Left renal pelvis (tissue), 4 donors: ENCODE data around the gene SULT1A2. TPM values are rescaled to one million over a fixed set of nuclear protein-coding genes. Genes with fewer than 3 reads are reported as not detected.
"Not testable (repeated sequence)": the region's sequence is repeated elsewhere in the genome, so short reads cannot be mapped to it uniquely, and the experiment has no call there.

Experiments
- DNase-seq, 4 donors: peaks; one replicate each; pipeline ENCODE4 v3.0.0-alpha.2; 2013; ENCODE audit warnings: low read depth in 4 of 4, low spot score in 3 of 4
- polyA plus RNA-seq, 4 donors: library from polyadenylated mRNA; unstranded; fragments of 120-200 nt; gene quantifications; one replicate each; pipeline ENCODE4 v1.2.1, GENCODE V29; 2013; ENCODE audit not compliant: insufficient read length in 4 of 4

SULT1A2 gene
- polyA plus RNA-seq, 4 donors = 0.73 to 2.2 (median 1.9) TPM

DNA sequence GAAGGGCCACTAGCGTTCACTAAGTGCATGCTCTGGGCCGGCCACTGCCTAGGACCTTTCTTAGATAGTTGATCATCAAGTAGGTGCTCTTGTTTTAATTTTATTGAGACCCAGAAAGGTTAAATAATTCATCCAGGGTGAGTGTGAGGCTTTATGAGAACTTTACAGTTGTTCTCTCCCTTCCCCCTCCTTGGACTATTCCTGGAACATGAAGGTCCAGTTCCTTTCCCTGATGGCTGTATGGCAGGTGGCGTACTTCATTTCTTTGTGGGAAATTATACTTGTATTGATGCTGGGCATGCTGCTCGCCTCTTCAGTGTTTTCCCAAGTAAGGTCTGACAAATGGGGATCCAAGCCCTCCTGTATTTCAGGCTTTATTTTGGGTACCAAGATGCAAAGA, 34.7 kb downstream of the SULT1A2 start:
- DNase-seq = no peak

DNA sequence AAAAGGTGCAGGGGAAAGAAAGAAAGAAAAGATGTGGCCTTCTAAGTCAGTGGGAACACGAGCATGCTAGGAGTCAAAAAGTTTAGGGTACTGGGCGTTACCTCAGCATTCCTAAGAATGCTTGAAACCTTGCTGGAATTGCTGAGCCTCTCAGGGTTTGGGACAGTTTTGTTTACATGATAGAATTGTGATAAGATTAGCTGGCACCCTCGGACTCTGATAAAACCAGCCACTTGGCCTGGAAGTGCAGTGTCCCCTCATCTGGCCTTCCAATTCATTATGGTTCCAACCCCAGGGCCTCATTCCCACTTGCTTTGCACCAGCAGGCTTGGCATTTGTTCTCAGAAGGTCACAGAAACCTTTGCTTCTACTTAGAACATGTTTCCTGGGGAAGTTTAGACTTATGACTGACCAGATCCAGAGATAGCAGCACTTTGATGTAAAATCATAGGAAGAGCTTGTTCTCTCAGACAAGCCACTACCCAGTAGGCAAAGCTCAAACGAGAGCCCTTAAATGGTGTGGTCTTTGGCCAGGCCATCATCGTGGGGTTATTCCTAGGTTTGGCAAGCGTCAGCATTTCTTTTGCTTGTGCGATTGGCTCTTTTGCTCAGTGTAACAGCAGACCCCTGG, 35.2 kb downstream of the SULT1A2 start:
- no peak for DNase-seq

DNA sequence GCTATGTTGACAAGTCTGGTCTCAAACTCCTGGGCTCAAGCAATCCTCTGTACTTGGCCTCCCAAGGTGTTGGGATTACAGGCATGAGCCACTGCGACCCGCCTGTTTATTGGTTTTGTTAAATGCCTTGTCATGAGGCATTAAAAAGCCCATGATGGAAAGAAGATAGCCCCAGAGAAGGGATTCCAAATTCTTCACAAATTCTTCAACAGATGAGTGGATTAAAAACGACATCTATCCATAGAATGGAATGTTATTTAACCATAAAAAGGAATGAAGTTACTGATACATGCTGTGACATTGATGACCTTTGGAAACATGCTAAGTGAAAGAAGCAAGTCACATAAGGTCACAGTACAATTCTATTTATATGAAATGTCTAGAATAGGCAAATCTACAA, 38.4 kb downstream of the SULT1A2 start:
- no peak for DNase-seq

DNA sequence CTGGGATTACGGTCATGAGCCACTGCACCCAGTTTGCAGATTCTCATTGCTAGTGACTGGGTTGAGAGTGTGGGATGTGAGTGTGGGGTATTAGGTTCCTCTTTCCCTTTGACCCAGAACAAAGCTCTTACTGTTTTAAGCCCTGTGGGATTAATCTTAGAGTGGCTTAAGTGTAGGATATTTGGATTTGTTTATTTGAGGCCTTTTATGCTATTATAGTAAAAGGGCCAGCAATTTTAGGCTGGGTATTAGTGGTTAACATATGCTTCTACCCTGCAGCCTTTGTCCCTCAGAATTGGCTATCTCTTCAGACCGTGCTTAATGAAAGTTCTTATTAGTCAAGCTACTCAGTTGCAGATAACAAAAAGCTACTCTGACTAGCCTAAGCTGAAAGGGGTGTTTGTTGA, 39.9 kb downstream of the SULT1A2 start:
- no peak for DNase-seq

DNA sequence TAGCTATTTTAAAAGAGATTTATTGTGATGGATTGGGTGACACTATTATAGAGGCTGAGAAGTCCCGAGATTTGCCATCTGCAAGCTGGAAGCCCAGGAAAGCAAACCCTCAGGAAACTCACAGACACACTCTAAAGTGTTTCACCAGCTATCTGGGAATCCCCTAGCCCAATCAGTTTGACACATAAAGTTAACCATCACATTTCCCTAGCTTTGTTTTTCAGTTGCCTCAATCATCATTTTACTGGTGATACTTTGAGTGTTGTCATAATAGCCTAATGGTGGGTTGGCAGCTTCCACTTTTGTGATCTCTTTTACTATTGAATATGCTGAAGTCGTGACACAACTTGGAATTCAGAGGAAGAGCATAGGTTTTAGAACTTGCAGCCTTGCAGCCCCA, 41.3 kb downstream of the SULT1A2 start:
- DNase-seq = no peak

DNA sequence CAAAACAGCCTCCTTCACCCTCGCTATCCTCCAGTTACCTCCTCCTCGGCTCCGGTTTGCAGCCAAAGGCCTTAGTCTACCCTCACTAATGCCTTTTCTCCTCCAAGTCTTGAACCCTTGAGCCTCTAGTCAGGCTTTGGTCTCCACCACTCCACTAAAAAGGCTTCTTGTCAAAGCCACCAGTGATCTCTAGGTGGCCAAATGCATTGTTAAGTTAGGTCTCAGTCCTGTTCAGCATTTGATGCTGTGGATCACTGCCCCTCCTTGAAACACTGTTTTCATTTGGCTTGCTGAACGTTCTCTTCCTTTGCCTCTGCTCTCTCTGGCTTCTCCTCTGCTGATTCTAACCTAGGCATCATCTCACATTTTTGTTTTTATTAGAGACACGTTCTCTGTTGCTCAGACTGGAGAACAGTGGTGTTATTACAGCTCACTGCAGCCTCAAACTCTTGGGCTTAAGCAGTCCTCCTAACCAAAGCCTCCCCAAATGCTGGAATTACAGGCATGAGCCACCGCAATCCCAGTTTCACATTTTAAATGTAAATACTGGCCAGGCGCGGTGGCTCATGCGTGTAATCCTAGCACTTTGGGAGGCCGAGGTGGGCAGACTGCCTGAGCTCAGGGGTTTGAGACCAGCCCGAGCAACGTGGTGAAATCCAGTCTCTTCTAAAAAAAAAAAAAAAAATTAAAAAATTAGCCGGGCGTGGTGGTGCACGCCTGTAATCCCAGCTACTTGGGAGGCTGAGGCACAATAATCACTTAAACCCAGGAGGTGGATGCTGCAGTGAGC, 42.0 kb downstream of the SULT1A2 start:
- no peak for DNase-seq

DNA sequence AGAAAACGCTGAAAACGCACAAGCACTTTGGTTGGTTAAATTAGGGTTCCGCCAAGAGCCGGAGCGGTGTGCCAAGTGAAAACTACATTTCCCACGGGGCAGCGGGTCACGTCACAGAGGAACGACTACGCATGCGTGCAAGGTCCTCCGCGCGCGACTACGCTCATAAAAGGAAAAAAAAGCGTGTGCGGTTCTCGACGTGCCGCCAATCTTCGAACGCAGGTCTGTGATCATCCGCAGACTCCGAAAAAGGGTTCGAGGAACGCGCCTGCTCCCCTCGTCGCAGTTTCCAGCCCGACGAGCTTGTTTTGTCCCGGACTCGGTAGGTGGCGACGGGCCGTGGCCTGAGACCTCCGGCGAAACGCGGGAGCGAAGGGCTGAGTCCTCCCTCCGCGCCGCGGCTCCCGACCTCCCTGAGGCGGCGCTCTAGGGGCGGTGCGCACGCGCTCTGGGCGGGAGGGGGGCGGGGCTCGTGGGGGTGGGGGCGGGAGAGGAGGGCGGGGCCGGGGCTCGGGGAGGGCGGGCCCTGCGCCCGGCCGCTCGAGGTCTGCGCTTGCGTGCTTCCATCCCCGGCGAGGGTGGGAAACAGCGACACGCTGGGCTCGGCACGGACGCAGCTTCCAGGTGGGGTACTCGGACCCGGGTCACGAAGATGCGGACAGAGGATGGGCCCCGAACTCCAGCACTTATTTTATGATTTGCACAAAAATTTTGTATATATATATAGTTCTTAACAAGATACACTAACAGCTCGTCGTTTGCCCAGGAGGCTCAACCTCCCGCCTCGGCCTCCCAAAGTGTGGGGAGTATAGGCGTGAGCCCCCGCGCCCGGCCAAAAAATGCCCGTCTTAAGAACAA, 42.8 kb downstream of the SULT1A2 start, which contains the start of gene SGF29:
Gene SGF29, plus strand, starts transcription at position 145 of the 858 bp plus-strand sequence. CDS start 27,150 bp downstream, outside the sequence.
- DNase-seq = peak; percentile 87 to 91 (median 89)

DNA sequence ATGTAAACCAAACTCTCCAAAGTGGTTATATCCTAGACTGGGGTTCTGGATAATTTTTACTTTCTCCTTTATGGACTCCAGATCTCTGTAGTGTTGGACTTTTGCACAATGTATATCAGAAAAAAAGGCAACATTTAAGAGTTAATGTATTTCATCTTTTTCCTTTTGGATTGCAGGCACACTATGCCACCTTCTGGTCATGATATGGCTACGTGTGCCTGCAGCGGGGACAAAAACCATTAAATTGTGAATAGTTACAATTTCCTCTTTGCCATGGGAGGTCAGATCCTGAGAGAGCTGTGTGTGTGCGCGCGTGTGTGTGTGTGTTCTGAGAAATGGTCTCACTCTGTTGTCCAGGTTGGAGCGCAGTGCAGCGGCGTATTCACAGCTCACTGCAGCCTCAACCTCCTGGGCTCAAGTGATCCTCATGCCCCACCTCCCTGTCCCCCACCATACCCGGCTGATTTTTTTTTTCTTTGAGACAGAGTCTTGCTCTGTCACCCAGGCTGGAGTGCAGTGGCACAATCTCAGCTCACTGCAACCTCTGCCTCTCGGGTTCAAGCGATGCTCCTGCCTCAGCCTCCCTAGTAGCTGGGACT, 47.5 kb downstream of the SULT1A2 start:
- no peak for DNase-seq

DNA sequence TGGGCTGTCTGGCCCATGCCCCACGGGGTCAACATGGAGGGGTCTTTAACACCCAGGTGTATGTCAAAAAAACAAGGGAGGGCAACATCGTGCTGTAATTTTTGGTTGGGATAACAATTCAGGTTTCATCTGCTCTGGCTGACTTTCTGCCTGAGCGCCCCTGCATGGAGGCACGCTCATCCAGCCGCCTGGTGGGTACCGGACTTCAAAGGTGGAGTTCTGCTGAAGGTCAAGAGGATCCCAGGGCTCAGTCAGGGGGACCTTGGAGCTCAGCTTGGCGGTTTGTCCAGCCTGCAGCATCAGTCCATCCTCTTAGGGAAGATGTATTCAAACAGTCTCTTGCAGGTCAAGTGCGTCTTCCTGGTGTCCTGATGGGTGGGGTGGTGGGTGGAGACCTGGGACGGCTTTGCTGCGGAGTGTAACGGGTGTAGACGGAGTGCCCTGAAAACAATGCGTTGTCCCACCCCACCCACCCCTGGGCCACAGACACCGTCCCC, 48.5 kb downstream of the SULT1A2 start:
- no peak for DNase-seq

DNA sequence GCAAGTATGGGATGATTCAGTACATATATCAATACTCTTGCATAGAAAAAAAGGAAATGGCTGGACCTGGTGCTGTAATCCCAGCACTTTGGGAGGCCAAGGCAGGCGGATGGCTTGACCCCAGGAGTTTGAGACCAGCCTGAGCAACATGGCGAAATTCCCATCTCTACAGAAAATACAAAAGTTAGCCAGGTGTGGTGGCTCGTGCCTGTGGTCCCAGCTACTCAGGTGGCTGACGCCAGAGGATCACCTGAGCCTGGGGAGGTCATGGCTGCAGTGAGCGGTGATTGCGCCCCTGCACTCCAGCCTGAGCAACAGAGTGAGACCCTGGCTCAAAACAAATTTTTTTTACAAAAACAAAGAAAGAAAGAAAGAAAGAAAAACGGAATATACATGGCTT, 50.2 kb downstream of the SULT1A2 start:
- no peak for DNase-seq

DNA sequence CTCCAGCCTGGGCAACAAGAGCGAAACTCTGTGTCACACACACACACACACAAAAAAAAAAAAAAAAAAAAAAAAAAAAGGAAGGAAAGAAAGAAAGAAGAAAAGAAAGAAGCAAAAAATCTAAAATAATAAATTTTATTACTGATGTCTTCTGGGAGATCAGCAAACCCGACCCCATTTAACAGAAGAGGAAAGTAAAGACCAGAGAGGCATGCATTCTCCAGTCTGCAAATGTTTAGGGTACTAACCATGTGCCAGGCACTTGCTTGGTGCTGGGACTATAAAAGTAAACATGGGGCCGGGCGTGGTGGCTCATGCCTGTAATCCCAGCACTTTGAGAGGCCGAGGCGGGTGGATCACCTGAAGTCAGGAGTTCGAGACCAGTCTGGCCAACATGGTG, 50.9 kb downstream of the SULT1A2 start:
- not testable (repeated sequence) for DNase-seq

DNA sequence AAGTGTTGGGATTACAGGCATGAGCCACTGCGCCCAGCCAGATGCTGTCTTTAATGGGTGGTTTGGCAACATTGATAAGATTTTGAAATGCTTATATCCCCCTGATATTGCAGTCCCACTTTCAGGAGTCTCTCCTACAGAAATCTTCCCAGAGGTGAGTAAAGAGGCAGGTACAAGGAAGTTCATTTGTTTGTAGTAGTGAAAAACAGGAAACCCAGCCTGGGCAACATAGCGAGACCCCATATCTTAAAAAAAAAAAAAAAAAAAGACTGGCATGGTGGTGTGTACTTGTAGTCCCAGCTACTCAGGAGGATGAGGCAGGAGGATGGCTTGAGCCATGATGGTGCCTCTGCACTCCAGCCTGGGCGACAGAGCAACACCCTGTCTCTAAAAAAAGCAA, 51.9 kb downstream of the SULT1A2 start:
- no peak for DNase-seq

DNA sequence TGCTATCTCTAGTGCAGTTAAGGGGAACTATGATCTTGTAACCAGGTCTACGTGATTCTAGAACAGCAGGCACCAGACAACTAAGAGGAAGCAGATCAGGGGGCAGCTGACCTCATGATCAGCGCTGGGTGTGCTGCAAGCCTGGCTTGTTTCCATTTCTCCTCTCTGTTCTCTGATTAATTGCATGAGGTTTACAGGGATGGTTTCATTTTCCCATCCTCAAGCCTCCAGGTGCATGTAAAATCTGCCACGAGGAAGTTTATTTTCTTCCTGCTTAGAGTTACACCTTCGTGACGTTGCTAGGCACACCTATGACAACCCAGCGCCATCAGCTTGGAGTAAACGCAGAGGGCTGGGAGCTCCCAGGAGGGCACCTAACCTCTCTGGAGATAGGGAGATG, 53.8 kb downstream of the SULT1A2 start:
- DNase-seq = no peak

DNA sequence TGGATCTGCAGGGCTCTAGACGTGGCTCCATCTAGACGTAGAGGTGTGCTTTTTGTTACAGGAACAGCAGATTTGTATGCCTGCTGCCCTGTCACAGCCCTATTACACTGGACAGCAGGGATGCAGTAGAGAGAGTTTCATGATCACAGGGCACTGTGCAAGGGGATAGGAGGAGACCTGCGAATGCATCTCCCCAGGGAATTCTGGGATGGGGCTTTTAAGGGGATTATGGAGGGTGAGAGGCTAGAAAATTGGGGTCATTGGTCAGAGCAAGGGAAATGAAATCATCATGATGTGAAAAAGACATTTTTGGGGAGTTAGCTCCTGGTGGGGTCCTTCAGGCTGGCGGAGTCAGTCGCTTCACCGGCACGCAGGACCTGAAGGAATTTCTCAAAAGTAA, 54.2 kb downstream of the SULT1A2 start:
- DNase-seq = no peak

Other genes with a start within 250 kb of the SULT1A2 start
- 1 to 10 TPM in 3 of 4 donors, under 1 TPM in 1; 0.38 to 3.0 (median 1.8) TPM for gene NPIPB6, start 233.5 kb downstream of the SULT1A2 start, polyA plus RNA-seq
- gene EIF3CL, start 193.2 kb downstream of the SULT1A2 start, polyA plus RNA-seq = 10 to 100 TPM; 71.6 to 83.8 (median 77.7) TPM
- 1 to 10 TPM in 1 of 4 donors, not detected in 3; 1.1 TPM for gene NPIPB7, start 124.7 kb downstream of the SULT1A2 start, polyA plus RNA-seq
- gene CLN3, start 105.0 kb downstream of the SULT1A2 start, polyA plus RNA-seq = 10 to 100 TPM; 28.4 to 47.6 (median 31.9) TPM
- 1 to 10 TPM in 1 of 4 donors, under 1 TPM in 3; 0.50 to 1.1 (median 0.76) TPM for gene APOBR, start 102.4 kb downstream of the SULT1A2 start, polyA plus RNA-seq
- not detected for gene IL27, start 90.2 kb downstream of the SULT1A2 start, polyA plus RNA-seq
- gene NUPR1, start 58.1 kb downstream of the SULT1A2 start, polyA plus RNA-seq = 10 to 100 TPM; 11.7 to 84.7 (median 12.3) TPM
- 10 to 100 TPM; 20.1 to 25.4 (median 20.9) TPM for gene SGF29, start 43.1 kb downstream of the SULT1A2 start, polyA plus RNA-seq
- 10 to 100 TPM; 17.9 to 26.6 (median 24.4) TPM for gene SULT1A1, start 13.0 kb upstream of the SULT1A2 start, polyA plus RNA-seq
- 1 to 10 TPM in 1 of 4 donors, under 1 TPM in 1, not detected in 2; 0.40 to 2.6 TPM for gene NPIPB8, start 41.0 kb upstream of the SULT1A2 start, polyA plus RNA-seq
- 100 to 1,000 TPM; 373 to 630 (median 499) TPM for gene EIF3C, start 114.4 kb upstream of the SULT1A2 start, polyA plus RNA-seq
- gene NPIPB9, start 154.7 kb upstream of the SULT1A2 start, polyA plus RNA-seq = 1 to 10 TPM in 3 of 4 donors, under 1 TPM in 1; 0.70 to 3.8 (median 1.9) TPM
- gene ATXN2L, start 225.9 kb upstream of the SULT1A2 start, polyA plus RNA-seq = 100 to 1,000 TPM in 2 of 4 donors, 10 to 100 TPM in 2; 88.4 to 148 (median 100) TPM
- gene TUFM, start 249.3 kb upstream of the SULT1A2 start, polyA plus RNA-seq = 100 to 1,000 TPM; 113 to 227 (median 198) TPM